ENCODE measurements around the gene CFAP65. TPM values are rescaled to one million over a fixed set of nuclear protein-coding genes. Genes with fewer than 3 reads are reported as not detected.

The CFAP65 gene
- total RNA-seq, 1 experiment from 2014 or later, result 0.24 TPM

DNA sequence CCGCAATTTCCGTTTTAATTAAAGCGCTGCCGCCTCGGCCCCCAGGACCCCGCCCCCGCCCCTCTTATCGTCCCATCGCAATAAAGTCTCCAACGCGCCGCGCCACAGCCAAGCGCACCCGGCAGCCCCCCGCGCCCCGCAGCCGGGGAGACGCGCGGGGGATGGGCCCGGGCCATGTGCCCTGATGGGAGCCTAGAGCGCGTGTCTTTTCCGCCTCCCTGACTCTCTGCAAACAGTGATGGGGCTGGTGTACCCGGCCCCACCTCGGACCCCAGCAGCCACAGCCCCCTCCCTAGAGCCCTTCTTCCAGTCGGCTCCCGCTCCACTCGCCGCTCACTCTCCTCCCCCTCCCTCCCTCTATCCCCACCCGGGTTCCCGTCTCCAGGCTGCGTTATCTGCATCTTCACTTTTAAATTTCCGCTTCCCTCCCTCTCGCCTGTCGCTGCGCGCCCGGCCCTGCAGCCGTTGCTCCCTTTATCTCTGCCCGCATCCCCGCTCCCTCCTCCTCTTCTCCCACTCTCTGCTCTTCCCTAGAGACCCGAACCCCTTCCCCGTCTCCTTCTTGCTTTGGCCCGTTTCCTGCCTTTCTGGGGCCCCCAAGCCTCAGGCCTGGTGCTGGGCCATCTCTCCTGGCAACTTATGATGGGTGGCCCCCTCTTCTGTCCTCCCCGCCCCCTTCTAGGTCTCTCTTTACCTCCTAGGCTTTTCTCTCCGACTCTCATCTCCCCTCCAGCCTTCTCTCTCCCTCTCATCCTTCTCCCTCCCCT is 55.8 kb downstream of the CFAP65 start:
- in situ Hi-C loops (cut with HindIII; ENCODE audit: low pct_unique_long_range_greater_than_20kb, low sequenced_read_pairs), result no loop called here
- DNase-seq (ENCODE audit: low read depth, low spot score), result no peak

DNA sequence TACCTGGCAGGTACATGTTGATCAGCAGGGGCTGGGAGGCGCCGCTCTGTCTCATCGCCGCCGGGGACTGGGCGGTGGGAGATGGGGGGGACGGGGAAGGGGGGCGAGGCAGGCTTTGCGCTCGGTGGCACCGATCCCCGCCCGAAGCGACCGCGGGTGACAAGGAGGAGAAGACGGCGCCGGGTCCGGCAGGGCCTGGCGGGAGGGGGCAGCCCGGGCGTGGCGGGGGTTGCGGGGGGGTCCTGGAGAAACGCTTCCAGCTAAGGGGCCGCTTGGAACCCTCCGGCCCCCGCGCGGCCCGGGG is 56.3 kb downstream of the CFAP65 start, which contains the start of gene FEV:
Gene FEV, minus strand, starts transcription at position 164 of the 304 bp plus-strand sequence. Its CDS starts 109 bp downstream, at position 55.
- in situ Hi-C loops (cut with HindIII; ENCODE audit: low pct_unique_long_range_greater_than_20kb, low sequenced_read_pairs), result no loop called here
- DNase-seq (ENCODE audit: low read depth, low spot score), result no peak

DNA sequence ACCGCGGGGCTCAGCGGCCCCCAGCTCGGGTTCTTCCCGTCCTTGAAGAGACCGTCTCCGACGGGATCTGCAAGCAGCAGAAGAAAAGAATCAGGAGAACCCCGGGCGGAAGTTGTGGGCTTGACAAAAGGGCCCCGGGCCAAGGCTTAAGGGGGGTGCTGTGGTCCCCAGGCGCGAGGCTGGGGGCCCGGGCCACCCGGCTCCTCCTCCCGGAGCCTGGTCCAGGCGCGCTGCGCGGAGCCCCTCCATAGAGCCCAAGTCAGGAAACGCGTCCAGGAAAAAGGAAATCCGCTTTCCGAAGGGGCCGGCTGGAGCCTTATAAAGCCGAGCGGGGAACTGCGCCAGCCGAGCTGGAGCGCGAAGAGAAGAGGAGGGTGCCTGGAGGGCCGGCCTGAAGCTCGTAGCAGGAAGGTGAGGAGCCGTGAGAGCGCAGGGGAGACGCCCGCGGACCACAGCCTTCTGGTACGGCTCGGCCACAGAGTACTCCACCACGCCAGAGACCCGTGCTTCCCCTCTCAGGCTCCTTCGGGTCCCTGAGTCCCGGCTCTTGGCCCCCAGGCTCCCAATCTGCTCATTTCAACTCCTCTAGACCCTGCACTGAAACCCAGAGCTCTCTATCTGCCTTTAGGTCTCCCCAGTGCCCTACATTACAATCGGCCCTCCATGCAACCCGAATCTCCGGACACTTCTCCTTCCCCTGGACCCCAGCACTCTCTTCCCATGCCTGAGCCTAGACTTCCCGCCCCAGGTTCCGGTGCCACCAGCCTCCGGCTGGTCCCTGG is 56.9 kb downstream of the CFAP65 start:
- no peak for DNase-seq (ENCODE audit: low read depth, low spot score)
- in situ Hi-C loops (cut with HindIII; ENCODE audit: low pct_unique_long_range_greater_than_20kb, low sequenced_read_pairs), result no loop called here

DNA sequence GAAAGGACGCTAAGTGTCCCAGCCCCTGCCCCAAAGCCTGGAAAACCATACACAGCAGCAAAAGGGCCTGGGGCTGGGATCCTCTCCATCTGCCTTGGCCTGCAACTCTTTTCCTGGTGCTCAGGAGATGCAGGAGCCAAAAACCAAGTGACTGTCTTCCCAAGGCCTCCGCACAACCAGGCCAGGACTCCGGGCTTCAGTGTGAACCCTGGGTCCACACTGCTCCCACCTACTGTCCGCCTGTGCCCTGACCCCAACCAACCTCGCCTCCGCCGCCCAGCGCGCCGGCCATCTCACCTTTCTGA is 57.4 kb downstream of the CFAP65 start:
- in situ Hi-C loops (cut with HindIII; ENCODE audit: low pct_unique_long_range_greater_than_20kb, low sequenced_read_pairs), result no loop called here
- no peak for DNase-seq (ENCODE audit: low read depth, low spot score)

DNA sequence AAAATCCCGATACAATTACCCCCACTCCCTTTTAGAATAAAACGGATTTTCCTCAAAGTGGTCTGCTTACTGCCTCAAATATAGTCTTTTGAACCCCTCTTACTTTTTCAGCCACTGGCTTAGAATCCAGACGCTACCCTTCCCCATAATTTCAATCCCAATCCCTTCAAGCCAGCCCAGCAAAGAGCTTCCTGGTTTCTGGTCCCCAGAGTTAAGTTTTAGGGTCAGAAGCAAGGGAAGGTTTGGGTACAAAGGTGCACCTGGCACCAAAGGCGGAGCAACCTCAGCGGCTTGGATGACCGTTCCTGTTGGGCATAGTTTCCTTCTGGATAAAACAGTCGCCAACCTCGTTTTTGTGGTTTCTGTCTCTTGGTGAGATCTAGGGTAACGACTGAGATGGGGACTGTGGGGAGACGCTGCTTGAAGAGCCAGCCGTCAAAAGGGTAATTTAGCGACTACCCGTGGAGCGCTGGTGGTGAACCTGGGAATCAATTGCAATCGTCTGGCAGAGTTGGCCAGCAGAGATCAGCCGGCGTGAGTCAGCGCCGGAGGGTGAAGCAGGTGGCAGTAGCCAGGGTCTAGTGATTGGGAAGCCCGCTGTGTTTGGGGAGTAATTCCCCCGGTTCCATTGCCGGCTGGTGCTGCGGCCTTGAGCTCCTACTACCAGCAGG is 57.9 kb downstream of the CFAP65 start:
- DNase-seq (ENCODE audit: low read depth, low spot score), result no peak
- in situ Hi-C loops (cut with HindIII; ENCODE audit: low pct_unique_long_range_greater_than_20kb, low sequenced_read_pairs), result no loop called here

DNA sequence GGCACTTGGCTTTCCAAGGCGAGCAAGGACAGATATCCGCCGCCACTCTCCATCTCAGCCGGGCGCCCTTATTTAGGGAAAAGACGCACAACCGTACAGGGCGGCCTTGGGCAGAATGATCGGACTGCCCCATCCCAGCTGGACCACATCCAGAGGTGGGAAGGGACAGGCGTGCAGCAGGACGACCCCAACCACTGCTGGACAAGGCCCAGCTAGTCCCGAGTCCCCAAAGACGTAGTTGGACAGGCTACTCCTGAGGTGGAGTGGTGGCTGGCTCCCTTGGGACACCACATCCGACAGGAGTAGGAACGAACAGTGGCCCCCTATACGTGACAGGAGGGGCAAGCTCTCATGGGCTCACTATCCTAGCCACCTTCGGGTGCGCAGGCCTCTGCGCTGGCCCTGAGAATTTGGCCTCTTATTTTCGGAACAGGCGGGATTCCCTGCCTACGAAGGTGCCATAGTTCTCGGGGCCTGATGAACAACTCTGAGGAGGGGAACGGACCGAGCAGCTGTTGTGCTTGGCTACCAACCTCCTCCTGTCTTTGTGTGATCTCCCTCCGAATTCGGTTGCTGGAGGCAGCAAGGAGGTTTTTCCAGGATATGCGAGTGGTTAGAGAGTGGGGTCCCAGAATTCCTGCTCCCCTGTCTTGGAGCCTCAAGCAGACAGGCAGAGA is 58.6 kb downstream of the CFAP65 start:
- no peak for DNase-seq (ENCODE audit: low read depth, low spot score)
- in situ Hi-C loops (cut with HindIII; ENCODE audit: low pct_unique_long_range_greater_than_20kb, low sequenced_read_pairs), result no loop called here

DNA sequence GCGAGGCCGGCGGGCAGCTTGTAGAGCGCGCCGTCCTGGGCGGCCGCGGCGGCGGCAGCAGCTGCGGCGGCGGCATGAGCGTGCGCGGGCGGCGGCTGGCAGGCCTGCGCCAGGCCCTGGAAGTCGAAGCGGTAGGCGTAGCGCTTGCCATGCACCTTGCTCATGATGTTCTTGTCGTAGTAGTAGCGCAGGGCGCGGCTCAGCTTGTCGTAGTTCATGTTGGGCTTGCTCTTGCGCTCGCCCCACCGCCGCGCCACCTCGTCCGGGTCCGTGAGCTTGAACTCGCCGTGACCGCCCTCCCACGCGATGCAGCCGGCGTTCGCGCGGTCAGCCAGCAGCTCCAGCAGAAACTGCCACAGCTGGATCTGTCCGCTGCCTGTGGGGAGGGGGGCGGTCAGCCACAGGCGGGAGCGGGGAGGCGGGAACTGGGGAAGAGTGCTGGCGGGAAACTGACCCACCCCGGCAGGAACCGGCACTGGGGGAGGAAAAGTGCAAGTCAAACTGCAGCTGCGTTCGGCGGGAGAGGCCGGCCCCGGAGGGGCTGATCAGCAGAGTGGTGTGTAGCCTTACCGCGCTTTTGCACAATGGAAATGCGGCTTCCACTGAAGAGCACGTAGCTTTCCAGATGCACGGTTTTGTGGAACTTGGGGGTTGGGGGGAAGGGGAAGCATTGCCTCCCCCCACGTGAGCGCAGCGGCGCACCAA is 59.3 kb downstream of the CFAP65 start:
- no peak for DNase-seq (ENCODE audit: low read depth, low spot score)
- in situ Hi-C loops (cut with HindIII; ENCODE audit: low pct_unique_long_range_greater_than_20kb, low sequenced_read_pairs), result no loop called here

DNA sequence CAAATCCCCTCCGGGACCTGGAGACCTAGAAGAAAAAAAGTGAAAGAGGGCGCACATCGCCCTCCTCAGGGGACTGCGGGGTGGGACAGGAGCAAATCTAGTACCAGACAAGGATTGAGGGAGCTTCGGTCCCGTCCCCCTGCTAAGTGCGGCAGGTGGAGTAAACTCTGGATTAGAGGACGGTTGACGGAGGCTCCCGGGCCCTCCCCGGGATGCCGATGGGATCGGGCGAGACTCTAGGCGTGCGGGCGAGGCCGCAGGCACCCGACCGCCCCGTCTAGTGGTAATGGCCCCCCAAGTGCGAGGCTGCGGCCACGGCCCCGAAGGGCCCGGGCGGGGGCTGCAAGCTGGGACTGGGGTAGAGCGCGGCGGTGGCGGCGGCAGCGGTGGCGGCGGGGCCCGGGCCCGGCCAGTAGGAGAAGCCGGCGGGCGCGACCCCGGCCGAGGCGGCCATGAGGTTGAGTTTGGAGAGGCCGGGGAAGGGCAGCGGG is 59.9 kb downstream of the CFAP65 start:
- in situ Hi-C loops (cut with HindIII; ENCODE audit: low pct_unique_long_range_greater_than_20kb, low sequenced_read_pairs), result no loop called here
- DNase-seq (ENCODE audit: low read depth, low spot score), result no peak

DNA sequence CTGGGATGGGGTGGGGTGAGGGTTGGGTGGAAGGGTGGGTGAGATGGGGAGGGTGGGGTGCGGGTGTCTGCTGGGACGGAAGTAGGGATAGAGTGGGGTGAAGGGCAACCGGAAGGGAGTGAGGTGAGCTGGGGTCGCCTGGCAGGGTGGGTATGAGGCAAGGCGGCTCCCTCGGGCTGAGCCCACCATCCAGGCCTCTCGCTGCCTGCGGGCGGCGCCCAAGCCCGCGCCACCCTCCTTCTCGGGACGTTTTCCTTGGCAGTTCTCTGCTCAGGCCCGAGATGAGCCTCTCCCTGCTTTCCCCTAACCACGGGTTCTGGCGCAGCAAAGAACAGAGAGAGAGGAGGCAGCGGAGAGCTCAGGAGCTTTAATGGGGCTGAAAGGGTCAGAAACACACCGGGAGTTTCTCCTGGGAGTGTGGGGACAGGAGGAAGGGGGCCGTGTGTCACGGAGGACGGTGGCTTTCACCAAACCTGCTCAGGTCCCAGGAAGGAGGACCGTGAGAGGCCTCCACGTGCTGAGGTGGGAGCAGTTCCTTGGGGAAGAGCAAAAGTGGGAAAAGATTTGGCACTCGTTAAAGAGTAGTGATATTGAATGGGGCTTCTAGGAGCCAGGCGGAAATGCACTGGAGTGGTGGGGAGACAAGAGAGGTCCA is 60.5 kb downstream of the CFAP65 start:
- in situ Hi-C loops (cut with HindIII; ENCODE audit: low pct_unique_long_range_greater_than_20kb, low sequenced_read_pairs), result no loop called here
- no peak for DNase-seq (ENCODE audit: low read depth, low spot score)

DNA sequence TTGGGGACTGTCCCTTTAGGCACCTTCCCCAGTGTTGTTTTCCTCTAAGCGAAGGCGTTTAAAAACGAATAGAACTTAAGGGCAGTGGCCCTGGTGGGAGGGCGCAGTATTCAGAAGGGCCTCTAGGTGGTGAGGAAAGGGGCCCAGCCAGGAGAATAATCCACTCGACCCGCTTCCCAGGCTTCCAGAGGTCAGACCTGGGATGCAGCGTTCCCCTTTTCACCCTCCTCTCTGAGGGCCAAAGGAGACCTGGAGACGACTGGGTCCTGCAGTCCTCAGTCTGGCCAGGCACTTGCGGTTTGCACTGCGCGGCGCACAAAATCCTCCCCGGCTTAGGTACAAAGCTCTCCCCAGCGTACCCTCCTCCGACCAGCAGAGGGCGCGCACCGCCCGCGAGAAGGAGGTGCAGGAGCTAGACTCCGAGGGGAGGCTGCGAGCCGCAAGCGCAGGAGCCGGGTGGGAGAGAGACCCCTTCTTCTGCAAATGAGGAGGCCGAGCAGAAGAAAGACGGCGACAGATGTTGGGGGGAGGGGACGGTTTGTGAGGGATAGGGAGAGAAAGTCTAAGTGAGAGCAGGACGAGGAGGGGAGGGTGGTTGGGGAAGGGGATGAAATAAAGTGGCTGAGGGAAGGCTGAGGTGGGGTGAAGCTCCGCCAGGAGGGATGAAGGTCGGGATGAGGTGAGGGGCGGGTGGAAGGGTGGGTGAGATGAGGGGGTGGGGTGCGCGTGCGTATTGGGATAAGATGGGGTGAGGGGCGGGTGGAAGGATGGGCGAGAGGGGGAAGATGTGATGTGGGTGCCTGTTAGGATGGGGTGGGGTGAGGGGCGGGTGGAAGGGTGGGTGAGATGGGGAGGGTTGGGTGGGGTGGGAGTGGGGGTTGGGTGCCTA is 61.2 kb downstream of the CFAP65 start:
- peak; percentile 79 for DNase-seq (ENCODE audit: low read depth, low spot score)
- in situ Hi-C loops (cut with HindIII; ENCODE audit: low pct_unique_long_range_greater_than_20kb, low sequenced_read_pairs), result no loop called here

DNA sequence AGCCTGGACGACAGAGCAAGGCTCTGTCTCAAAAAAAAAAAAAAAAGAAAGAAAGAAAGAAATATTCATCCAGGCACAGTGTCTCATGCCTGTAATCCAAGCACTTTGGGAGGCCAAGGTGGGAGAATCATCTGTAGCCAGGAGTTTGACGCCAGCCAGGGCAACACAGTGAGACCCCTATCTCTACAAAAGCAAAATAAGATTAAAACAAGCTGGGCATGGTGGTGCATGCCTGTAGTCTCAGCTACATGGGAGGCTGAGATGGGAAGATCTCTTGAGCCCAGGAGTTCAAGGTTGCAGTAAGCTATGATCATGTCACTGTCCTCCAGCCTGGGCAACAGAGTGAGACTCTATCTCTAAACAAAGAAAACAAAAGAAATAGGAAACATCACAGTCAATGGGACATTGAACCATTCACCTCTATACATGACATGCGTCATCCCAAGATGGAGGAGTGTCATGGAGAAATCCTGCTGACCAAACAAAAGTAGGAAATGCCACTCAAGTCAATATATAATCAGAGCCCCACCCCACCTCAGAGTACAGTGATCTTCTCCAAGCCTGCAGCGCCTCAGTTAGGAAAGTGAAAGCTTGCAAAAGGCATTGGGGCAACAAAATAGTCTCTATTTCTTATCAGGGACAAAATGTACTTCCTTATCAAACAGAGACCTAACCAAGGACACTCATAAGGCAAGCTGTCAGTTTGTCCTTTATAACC is 66.1 kb downstream of the CFAP65 start:
- DNase-seq (ENCODE audit: low read depth, low spot score), result no peak

DNA sequence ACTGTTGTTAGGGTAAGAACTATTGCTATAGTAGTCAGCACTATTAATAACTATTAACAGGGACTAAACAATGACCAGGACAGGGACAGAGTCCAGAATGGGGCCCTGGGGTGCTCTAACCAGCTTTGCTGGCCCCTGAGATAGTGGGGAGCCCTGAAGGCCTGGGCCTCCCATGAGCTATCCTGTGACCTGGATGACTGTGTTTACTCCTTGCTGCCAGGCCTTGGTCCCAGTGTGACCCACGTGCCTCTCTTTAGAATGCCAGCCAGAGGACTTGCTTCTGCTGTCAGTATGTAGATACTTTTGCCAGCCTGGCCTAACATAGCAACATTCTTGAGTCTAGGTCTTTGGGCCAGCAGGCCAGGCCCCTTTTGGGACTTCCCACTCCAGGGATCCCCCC is 70.4 kb downstream of the CFAP65 start:
- DNase-seq (ENCODE audit: low read depth, low spot score), result no peak
- in situ Hi-C loops (cut with HindIII; ENCODE audit: low pct_unique_long_range_greater_than_20kb, low sequenced_read_pairs), result no loop called here

More for the DNA sequence above, 66.1 kb downstream of the CFAP65 start:
- in situ Hi-C loops (cut with HindIII; ENCODE audit: low pct_unique_long_range_greater_than_20kb, low sequenced_read_pairs), result no loop called here

DNA sequence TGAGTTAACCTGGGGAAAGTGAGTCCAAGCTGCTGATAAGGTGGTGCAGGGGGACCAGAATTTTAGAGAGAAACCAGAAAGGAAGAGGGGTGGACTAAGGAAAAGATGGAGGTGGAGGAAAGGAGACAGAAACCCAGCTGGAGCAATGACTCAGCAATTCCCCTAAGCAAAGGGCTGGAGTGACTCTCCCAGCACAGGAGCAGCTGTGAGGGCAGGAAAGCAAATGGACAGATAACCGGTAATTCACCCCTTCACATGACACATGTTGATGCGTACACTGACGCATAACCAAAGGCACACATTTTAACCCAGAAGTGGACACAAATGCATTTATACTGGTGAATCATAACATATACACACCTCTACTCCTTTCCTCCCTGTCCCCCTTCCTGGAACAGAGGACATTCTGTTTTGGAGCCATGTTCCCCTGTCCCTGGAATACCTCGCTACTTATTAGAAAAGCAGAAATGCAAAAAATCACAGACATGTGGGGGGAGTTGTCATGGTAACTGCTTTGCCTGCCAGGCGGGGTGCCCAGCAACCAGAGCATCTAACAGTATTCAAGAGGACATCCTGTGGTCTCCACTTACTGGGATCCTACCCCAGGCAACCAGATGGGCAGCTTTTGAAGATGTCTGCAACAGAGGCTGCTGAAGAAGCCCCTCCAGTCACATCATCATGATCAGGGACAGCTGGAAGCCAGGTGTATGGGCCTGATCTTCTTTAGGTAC is 77.1 kb downstream of the CFAP65 start:
- in situ Hi-C loops (cut with HindIII; ENCODE audit: low pct_unique_long_range_greater_than_20kb, low sequenced_read_pairs), result no loop called here
- DNase-seq (ENCODE audit: low read depth, low spot score), result no peak

DNA sequence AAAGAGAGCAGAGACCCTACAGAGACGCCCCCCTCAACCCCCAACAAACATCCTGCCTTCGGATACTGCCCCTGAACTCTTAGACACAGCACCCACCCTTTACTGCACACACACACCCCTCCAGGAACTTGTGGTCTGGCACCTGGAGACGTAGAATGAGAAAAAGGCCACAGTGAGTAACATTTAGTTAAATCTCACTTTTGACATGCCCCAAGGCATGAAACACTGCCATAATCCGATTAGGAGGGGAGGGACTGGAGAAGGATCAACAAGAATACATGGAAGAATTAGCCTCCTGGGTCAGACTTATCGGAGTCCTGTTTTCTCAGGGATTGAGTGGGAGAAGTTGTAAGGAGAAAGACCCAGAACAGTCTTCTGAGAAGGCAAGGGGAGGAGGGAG is 77.7 kb downstream of the CFAP65 start:
- in situ Hi-C loops (cut with HindIII; ENCODE audit: low pct_unique_long_range_greater_than_20kb, low sequenced_read_pairs), result no loop called here
- no peak for DNase-seq (ENCODE audit: low read depth, low spot score)

DNA sequence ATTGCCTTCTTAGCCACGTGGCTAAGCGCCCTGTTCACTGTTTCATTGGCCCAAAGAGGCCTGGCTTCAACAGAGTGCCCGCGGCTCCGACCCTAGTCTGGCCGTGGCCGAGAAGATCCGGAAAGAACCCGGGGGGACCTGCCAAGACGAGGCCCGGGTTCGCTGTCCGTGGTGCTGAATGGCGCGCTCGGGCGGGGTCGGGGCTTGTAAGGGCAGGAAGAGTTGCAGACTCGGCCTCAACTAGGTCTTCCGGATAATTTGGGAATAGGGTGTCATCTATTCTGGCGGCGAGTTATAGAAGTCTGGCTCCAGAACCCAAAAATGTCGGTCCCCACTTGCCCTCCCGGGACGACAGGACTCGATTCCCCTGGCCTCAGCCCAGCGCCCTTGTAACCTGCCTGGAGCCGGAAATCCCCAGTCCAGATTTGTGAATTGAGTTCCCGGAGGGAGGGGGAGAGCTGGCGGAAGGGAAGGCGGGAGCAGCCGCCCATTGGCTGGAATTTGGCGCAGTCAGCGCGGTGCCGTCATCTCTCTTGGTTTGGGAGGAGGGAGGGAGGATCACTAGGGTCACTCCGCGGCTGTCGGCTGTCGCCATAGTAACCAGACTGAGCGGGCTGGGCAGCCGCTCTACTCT is 78.3 kb downstream of the CFAP65 start:
- DNase-seq (ENCODE audit: low read depth, low spot score), result peak; percentile 72

More for the DNA sequence above, 78.3 kb downstream of the CFAP65 start:
- in situ Hi-C loops (cut with HindIII; ENCODE audit: low pct_unique_long_range_greater_than_20kb, low sequenced_read_pairs), result no loop called here
